ENCODE results near the gene TCF4. TPM values are rescaled to one million over a fixed set of nuclear protein-coding genes. Genes with fewer than 3 reads are reported as not detected.

TCF4 gene
- total RNA-seq, 1 experiment from 2014 or later, result 12.5 TPM

DNA sequence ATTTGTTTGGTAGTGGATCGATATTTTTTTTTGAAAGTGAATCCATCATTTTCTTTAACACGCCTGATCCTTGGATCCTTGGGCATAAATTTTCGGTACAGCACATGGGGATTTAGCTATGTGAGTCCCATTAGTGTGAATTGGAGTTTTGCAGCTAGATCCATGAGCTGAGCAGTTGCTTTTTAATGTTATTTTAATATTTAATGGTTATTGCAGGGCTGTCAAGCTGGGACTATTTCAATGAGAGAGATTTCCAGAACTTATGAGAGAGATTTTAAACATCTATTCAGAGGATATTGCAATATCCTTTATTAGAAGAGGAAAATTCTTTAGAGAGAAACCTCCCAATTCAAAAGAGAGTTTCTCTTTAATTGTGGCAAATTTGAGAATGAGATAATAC, 35.6 kb upstream of the TCF4 start:
- no peak for ATAC-seq
- Histone ChIP-seq H4K20me1 (ENCODE audit: low read length) (no peaks in the 10 kb centered on the region), H3K4me3 (ENCODE audit: low read length) (no peak overlapping the region), H3K27ac (ENCODE audit: low read length) (no peak overlapping the region), H2AFZ (ENCODE audit: low read length) (no peak overlapping the region), H3K4me1 (ENCODE audit: insufficient read depth, low read length) (no peaks in the 10 kb centered on the region), H3K36me3 (ENCODE audit: low read depth, low read length) (no peaks in the 10 kb centered on the region), H3K9ac (ENCODE audit: low read length) (no peak overlapping the region), H3K9me2 (replicated peaks; ENCODE audit: low read length) (no peaks in the 10 kb centered on the region), H3K9me3 (ENCODE audit: low read length) (no peaks in the 10 kb centered on the region), H3K27me3 (ENCODE audit: low read length) (no peaks in the 10 kb centered on the region), H3K4me2 (ENCODE audit: low read length) (no peak overlapping the region), H3F3A (ENCODE audit: low read length, unreplicated experiment) (no peaks in the 10 kb centered on the region), H3K79me2 (ENCODE audit: low read length) (no peaks in the 10 kb centered on the region)
- POLR2A ChIA-PET (ENCODE audit: unreplicated experiment), result no interaction called here
- intact Hi-C loops (cut with micrococcal nuclease), result no loop called here
- CTCF ChIA-PET, result interaction anchor here (0.5 kb wide), 1 partner anchor 17 kb away, joined by 8 read pairs; no protein-coding TSS in a partner anchor
- no TSS peak for BruUV-seq (replicated peaks)
- DNase-seq, result no peak
- TF ChIP-seq EZH2 (IDR thresholded peaks at IDR 0.05; ENCODE audit: low read length, unreplicated experiment), result no peak
- TF ChIP-seq EZH2phosphoT487 (IDR thresholded peaks at IDR 0.05; ENCODE audit: borderline replicate concordance, low read length), result no peak
- TF ChIP-seq, protein P1, sequence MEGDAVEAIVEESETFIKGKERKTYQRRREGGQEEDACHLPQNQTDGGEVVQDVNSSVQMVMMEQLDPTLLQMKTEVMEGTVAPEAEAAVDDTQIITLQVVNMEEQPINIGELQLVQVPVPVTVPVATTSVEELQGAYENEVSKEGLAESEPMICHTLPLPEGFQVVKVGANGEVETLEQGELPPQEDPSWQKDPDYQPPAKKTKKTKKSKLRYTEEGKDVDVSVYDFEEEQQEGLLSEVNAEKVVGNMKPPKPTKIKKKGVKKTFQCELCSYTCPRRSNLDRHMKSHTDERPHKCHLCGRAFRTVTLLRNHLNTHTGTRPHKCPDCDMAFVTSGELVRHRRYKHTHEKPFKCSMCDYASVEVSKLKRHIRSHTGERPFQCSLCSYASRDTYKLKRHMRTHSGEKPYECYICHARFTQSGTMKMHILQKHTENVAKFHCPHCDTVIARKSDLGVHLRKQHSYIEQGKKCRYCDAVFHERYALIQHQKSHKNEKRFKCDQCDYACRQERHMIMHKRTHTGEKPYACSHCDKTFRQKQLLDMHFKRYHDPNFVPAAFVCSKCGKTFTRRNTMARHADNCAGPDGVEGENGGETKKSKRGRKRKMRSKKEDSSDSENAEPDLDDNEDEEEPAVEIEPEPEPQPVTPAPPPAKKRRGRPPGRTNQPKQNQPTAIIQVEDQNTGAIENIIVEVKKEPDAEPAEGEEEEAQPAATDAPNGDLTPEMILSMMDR (conservative IDR thresholded peaks at IDR 0.05; ENCODE audit: low read depth, low read length), result no peak

DNA sequence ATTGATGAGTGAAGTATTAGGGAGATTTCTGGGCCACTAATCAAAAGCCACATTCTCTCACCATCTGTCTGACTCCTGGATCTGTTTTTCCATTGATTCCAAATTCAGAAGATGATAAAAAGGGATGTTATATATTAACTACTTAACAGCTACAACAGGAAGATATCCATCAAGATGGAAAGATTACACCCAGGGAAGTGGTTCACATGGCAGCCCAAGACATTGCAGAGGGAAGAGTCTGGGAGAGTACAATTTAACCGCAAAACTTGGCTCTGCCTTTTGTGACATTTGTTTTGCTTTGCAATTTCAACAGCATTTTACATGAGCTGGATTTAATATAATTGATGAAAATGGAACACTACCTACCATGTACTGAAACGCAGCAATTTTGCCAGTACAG, 22.5 kb upstream of the TCF4 start:
- H3K27me3 ChIP-seq (ENCODE audit: low read length), result no peaks in the 10 kb centered on the region
- H3K4me3 ChIP-seq (ENCODE audit: low read length), result no peak overlapping the region
- no peaks in the 10 kb centered on the region for H4K20me1 ChIP-seq (ENCODE audit: low read length)
- no TSS peak for BruUV-seq (replicated peaks)
- ATAC-seq (no peak), DNase-seq (no peak)
- ChIA-PET CTCF (no interaction called here), POLR2A (ENCODE audit: unreplicated experiment) (no interaction called here)
- no peak overlapping the region for H3K4me2 ChIP-seq (ENCODE audit: low read length)
- no peaks in the 10 kb centered on the region for H3K9me2 ChIP-seq (replicated peaks; ENCODE audit: low read length)
- no peak overlapping the region for H3K27ac ChIP-seq (ENCODE audit: low read length)
- no peaks in the 10 kb centered on the region for H3K4me1 ChIP-seq (ENCODE audit: insufficient read depth, low read length)
- H3K36me3 ChIP-seq (ENCODE audit: low read depth, low read length), result no peaks in the 10 kb centered on the region
- intact Hi-C loops (cut with micrococcal nuclease), result no loop called here
- TF ChIP-seq EZH2 (IDR thresholded peaks at IDR 0.05; ENCODE audit: low read length, unreplicated experiment), result no peak
- TF ChIP-seq, protein P1 (conservative IDR thresholded peaks at IDR 0.05; ENCODE audit: low read depth, low read length), result no peak
- TF ChIP-seq EZH2phosphoT487 (IDR thresholded peaks at IDR 0.05; ENCODE audit: borderline replicate concordance, low read length), result no peak
- no peaks in the 10 kb centered on the region for H3F3A ChIP-seq (ENCODE audit: low read length, unreplicated experiment)
- no peaks in the 10 kb centered on the region for H3K79me2 ChIP-seq (ENCODE audit: low read length)
- H2AFZ ChIP-seq (ENCODE audit: low read length), result no peak overlapping the region
- no peak overlapping the region for H3K9ac ChIP-seq (ENCODE audit: low read length)
- H3K9me3 ChIP-seq (ENCODE audit: low read length), result no peaks in the 10 kb centered on the region

DNA sequence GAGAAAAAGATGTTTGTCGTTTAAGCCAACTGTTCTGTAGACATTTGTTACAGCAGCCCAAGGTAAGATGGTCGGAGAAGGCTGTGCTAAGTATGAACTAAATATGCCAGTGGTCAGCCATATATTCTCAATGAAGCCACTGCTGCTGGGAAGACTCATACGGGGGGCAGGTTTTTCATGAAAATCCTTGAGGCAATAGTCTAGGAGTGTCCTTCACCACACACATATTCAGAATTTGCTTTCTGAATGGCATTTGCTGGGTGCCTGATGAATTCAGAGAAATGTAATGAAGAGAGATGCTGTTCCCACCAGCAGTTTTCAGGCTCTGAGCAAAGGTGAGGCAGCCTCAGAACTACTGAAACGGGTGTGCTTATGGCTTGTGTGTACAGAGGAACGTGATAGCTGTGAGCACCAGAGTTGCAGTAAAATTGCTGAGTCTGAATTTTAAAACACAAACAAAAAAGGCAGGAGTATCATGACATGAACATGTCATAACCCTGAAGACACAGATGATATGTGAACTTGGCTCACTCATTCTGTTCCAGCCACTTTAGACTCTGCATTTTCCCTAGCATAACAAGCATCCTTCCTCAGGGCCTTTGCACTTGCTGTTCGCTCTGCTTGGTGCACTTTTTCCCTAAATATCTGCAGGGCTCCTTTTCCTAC, 21.3 kb upstream of the TCF4 start:
- no peaks in the 10 kb centered on the region for H3K36me3 ChIP-seq (ENCODE audit: low read depth, low read length)
- no peaks in the 10 kb centered on the region for H3K27me3 ChIP-seq (ENCODE audit: low read length)
- H3K4me3 ChIP-seq (ENCODE audit: low read length), result no peak overlapping the region

More for the DNA sequence above, 21.3 kb upstream of the TCF4 start:
- Histone ChIP-seq H3K9me2 (replicated peaks; ENCODE audit: low read length) (no peaks in the 10 kb centered on the region), H3K79me2 (ENCODE audit: low read length) (no peaks in the 10 kb centered on the region), H3K27ac (ENCODE audit: low read length) (no peak overlapping the region), H3K9me3 (ENCODE audit: low read length) (no peaks in the 10 kb centered on the region), H3F3A (ENCODE audit: low read length, unreplicated experiment) (no peaks in the 10 kb centered on the region), H3K9ac (ENCODE audit: low read length) (no peak overlapping the region), H3K4me1 (ENCODE audit: insufficient read depth, low read length) (no peaks in the 10 kb centered on the region), H2AFZ (ENCODE audit: low read length) (no peak overlapping the region), H3K4me2 (ENCODE audit: low read length) (no peak overlapping the region), H4K20me1 (ENCODE audit: low read length) (no peaks in the 10 kb centered on the region)
- TF ChIP-seq EZH2 (IDR thresholded peaks at IDR 0.05; ENCODE audit: low read length, unreplicated experiment) (no peak), EZH2phosphoT487 (IDR thresholded peaks at IDR 0.05; ENCODE audit: borderline replicate concordance, low read length) (no peak)
- TF ChIP-seq, protein P1 (conservative IDR thresholded peaks at IDR 0.05; ENCODE audit: low read depth, low read length), result no peak
- POLR2A ChIA-PET (ENCODE audit: unreplicated experiment), result no interaction called here
- DNase-seq, result no peak
- intact Hi-C loops (cut with micrococcal nuclease), result no loop called here
- CTCF ChIA-PET, result no interaction called here
- no peak for ATAC-seq
- no TSS peak for BruUV-seq (replicated peaks)
